Gastroesophageal sphincter (tissue), 3 donors: ENCODE measurements around the gene EFR3B.

Source experiments
- POLR2A ChIP-seq, 2 donors: fragments of 450-650 bp; IDR thresholded peaks; one replicate each; pipeline ENCODE4 v1.6.1; 2017; ENCODE audit warnings: antibody characterized with exemption in 2 of 2, mild to moderate bottlenecking in 2 of 2, moderate library complexity in 1 of 2
- POLR2AphosphoS5 ChIP-seq: sonication (generic); formaldehyde crosslinking; IDR thresholded peaks from one replicate; pipeline ENCODE4 v1.6.1; 2017; ENCODE audit warnings: antibody characterized with exemption
- TF ChIP-seq, protein P1 (sequence below), 4 experiments: fragments of 200-600 bp in 2 of 4; fragments of 450-650 bp in 2 of 4; sonication (generic) in 1 of 4; IDR thresholded peaks; one replicate each; pipeline ENCODE4 v1.5.1; 2017 to 2019; ENCODE audit warnings: antibody characterized with exemption in 4 of 4, mild to moderate bottlenecking in 2 of 4, moderate library complexity in 2 of 4

DNA sequence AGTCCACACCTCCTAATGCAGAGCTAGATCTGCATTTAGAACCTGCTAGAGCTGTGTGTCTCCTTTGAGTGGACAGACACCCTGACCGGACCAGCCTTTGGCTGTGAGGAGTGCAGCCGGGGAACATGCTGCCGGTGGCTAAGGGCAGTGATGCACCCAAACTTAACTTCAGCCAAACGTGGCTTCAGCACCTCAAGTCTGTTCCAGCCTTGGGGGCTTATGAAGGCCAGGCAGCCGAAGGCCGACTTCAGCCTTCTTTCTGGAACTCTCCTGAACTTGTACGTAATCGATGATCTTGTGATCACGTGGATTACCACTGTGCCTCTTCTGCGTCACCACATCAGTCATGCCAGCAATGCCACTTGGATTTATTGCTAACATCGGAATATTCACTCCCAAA, 77.4 kb downstream of the EFR3B start:
- TF ChIP-seq POLR2A (IDR thresholded peaks at IDR 0.05) (no peak), POLR2AphosphoS5 (no peak)
- TF ChIP-seq, protein P1, sequence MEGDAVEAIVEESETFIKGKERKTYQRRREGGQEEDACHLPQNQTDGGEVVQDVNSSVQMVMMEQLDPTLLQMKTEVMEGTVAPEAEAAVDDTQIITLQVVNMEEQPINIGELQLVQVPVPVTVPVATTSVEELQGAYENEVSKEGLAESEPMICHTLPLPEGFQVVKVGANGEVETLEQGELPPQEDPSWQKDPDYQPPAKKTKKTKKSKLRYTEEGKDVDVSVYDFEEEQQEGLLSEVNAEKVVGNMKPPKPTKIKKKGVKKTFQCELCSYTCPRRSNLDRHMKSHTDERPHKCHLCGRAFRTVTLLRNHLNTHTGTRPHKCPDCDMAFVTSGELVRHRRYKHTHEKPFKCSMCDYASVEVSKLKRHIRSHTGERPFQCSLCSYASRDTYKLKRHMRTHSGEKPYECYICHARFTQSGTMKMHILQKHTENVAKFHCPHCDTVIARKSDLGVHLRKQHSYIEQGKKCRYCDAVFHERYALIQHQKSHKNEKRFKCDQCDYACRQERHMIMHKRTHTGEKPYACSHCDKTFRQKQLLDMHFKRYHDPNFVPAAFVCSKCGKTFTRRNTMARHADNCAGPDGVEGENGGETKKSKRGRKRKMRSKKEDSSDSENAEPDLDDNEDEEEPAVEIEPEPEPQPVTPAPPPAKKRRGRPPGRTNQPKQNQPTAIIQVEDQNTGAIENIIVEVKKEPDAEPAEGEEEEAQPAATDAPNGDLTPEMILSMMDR (IDR thresholded peaks at IDR 0.05) = no peak
